Thyroid gland (tissue), 4 donors: ENCODE results near the gene FAM186B. TPM values are rescaled to one million over a fixed set of nuclear protein-coding genes. Genes with fewer than 3 reads are reported as not detected.

Experiments used
- DNase-seq, 2 donors: peaks; one replicate each; pipeline ENCODE4 v3.0.0-alpha.2; 2019
- H3K27ac ChIP-seq, 3 donors: fragments of 200-600 bp; sonication (generic); 1 replicate in 2 of 3; 2 replicates in 1 of 3; pipeline ENCODE4 v1.5.1; 2016 to 2019; ENCODE audit warnings: mild to moderate bottlenecking in 1 of 3, moderate library complexity in 1 of 3
- H3K27me3 ChIP-seq: fragments of 200-600 bp; sonication (generic); one replicate; pipeline ENCODE4 v1.5.1; 2019
- H3K36me3 ChIP-seq, 2 donors: fragments of 200-600 bp; sonication (generic); one replicate each; pipeline ENCODE4 v1.5.1; 2016 to 2019
- H3K4me1 ChIP-seq, 2 donors: fragments of 200-600 bp; sonication (generic); one replicate each; pipeline ENCODE4 v1.5.1; 2017 to 2019
- H3K4me3 ChIP-seq, 3 donors: fragments of 200-600 bp; sonication (generic); replicated peaks in 1 of 3; 1 replicate in 2 of 3; 2 replicates in 1 of 3; pipeline ENCODE4 v1.5.1; 2016; ENCODE audit warnings: mild to moderate bottlenecking in 1 of 3
- H3K9me3 ChIP-seq: fragments of 200-600 bp; sonication (generic); one replicate; pipeline ENCODE4 v1.5.1; 2017
- CTCF ChIP-seq, 6 experiments: fragments of 200-600 bp in 3 of 6; fragments of 450-650 bp in 3 of 6; sonication (generic) in 3 of 6; IDR thresholded peaks; one replicate each; pipeline ENCODE4 v1.5.1; 2016 to 2019; ENCODE audit warnings: antibody characterized with exemption in 6 of 6, mild to moderate bottlenecking in 2 of 6, inconsistent platforms in 1 of 6, moderate library complexity in 1 of 6
- POLR2A ChIP-seq, 2 donors: fragments of 450-650 bp; IDR thresholded peaks; one replicate each; pipeline ENCODE4 v1.6.1; 2017; ENCODE audit warnings: antibody characterized with exemption in 2 of 2, mild to moderate bottlenecking in 2 of 2, moderate library complexity in 1 of 2
- WGBS, 2 donors: methylation state at CpG; one replicate each; pipeline ENCODE4 v1.1.5; 2017; 5-methylcytosine and 5-hydroxymethylcytosine counted together
- intact Hi-C: fragments of 100-400 bp; cut with DNase I; formaldehyde crosslinking; loops from one replicate; pipeline ENCODE4 v1.15.1; 2023
- total RNA-seq, 4 donors: library from RNA; depleted of rRNA; stranded (reverse); fragments of >200 nt; gene quantifications; one replicate each; pipeline ENCODE4 v1.2.3, GENCODE V29; 2016

Gene FAM186B
- total RNA-seq, 4 donors from 2014 or later = 1.1 to 2.1 (median 1.4) TPM

- intact Hi-C loops = no loop called here
- Histone ChIP-seq H3K27ac (no peak overlapping the region), H3K4me3 (no peak overlapping the region), H3K4me1 (peaks cover 13 to 22% of the 10 kb centered on the region in 2 donors), H3K36me3 (peaks cover 0 to 3% of the 10 kb centered on the region in 2 donors), H3K9me3 (no peaks in the 10 kb centered on the region), H3K27me3 (no peaks in the 10 kb centered on the region)
- no peak for DNase-seq
- TF ChIP-seq CTCF (IDR thresholded peaks at IDR 0.05) = no peak
- WGBS, 2 donors = 56 to 66% methylated on average over 1 of the region's 1 CpG
These were observed 23.2 kb downstream of the FAM186B start for GRCh38 chr12:49582201-49582600.

- H3K27me3 ChIP-seq = no peaks in the 10 kb centered on the region
- H3K4me1 ChIP-seq = peaks cover 13 to 22% of the 10 kb centered on the region in 2 donors
- peaks cover 0 to 3% of the 10 kb centered on the region in 2 donors for H3K36me3 ChIP-seq
- TF ChIP-seq CTCF (IDR thresholded peaks at IDR 0.05) (peak; percentile 25 to 93 (median 85)), POLR2A (IDR thresholded peaks at IDR 0.05) (no peak)
- H3K9me3 ChIP-seq = no peaks in the 10 kb centered on the region
- intact Hi-C loops = no loop called here
- H3K4me3 ChIP-seq = no peak overlapping the region
- H3K27ac ChIP-seq = no peak overlapping the region
- whole genome bisulfite sequencing, 2 donors = 22 to 28% methylated on average over 5 to 7 of the region's 8 CpGs
- peak; percentile 90 to 92 for DNase-seq
These were observed 24.6 kb downstream of the FAM186B start for GRCh38 chr12:49580572-49581535.

GRCh38 chr12:49578471-49579112 lies 26.8 kb downstream of the FAM186B start:
- 82% methylated on average over 13 of the region's 13 CpGs for WGBS, 2 donors

GRCh38 chr12:49577589-49578315 lies 27.7 kb downstream of the FAM186B start:
- TF ChIP-seq POLR2A (IDR thresholded peaks at IDR 0.05) (no peak), CTCF (IDR thresholded peaks at IDR 0.05) (no peak)
- WGBS, 2 donors = 66 to 77% methylated on average over 8 to 9 of the region's 9 CpGs
- intact Hi-C loops = loop anchor here (10.0 kb wide), 1 partner anchor 213 kb away; the partner anchor contains the start of gene SPATS2
- no peak for DNase-seq
- Histone ChIP-seq H3K4me3 (no peak overlapping the region), H3K4me1 (peaks cover 6 to 16% of the 10 kb centered on the region in 2 donors), H3K27ac (no peak overlapping the region), H3K9me3 (no peaks in the 10 kb centered on the region), H3K27me3 (no peaks in the 10 kb centered on the region), H3K36me3 (no peaks in the 10 kb centered on the region)

More at GRCh38 chr12:49578471-49579112, 26.8 kb downstream of the FAM186B start:
- no peak for DNase-seq
- H3K27ac ChIP-seq = no peak overlapping the region
- H3K27me3 ChIP-seq = no peaks in the 10 kb centered on the region
- H3K4me1 ChIP-seq = peaks cover 13 to 22% of the 10 kb centered on the region in 2 donors
- TF ChIP-seq POLR2A (IDR thresholded peaks at IDR 0.05) (no peak), CTCF (IDR thresholded peaks at IDR 0.05) (no peak)
- H3K4me3 ChIP-seq = no peak overlapping the region
- no peaks in the 10 kb centered on the region for H3K9me3 ChIP-seq
- no peaks in the 10 kb centered on the region for H3K36me3 ChIP-seq
- intact Hi-C loops = loop anchor here (10.0 kb wide), 1 partner anchor 214 kb away; the partner anchor contains the start of gene SPATS2
